Tibial nerve (tissue), 4 donors: ENCODE results near the gene HDGFL3. TPM values are rescaled to one million over a fixed set of nuclear protein-coding genes. Genes with fewer than 3 reads are reported as not detected.

Experiments used
- DNase-seq, 2 donors: peaks; one replicate each; pipeline ENCODE4 v3.0.0-alpha.2; 2019; ENCODE audit warnings: low spot score in 2 of 2
- H3K27ac ChIP-seq, 4 donors: fragments of 200-600 bp; sonication (generic) in 3 of 4; one replicate each; pipeline ENCODE4 v1.5.1; 2017 to 2019; ENCODE audit warnings: mild to moderate bottlenecking in 1 of 4
- H3K27me3 ChIP-seq, 2 donors: fragments of 200-600 bp; sonication (generic) in 1 of 2; one replicate each; pipeline versions ENCODE4 v1.5.1 to v1.6.0; 2017 to 2019
- H3K36me3 ChIP-seq, 3 donors: fragments of 200-600 bp; sonication (generic); one replicate each; pipeline ENCODE4 v1.5.1; 2018 to 2019
- H3K4me1 ChIP-seq, 4 donors: fragments of 200-600 bp; sonication (generic) in 3 of 4; one replicate each; pipeline ENCODE4 v1.5.1; 2017 to 2019
- H3K4me3 ChIP-seq, 4 donors: fragments of 200-600 bp; sonication (generic) in 3 of 4; one replicate each; pipeline ENCODE4 v1.5.1; 2017 to 2019; ENCODE audit warnings: mild to moderate bottlenecking in 1 of 4, moderate library complexity in 1 of 4
- H3K9me3 ChIP-seq, 4 donors: fragments of 200-600 bp; sonication (generic) in 3 of 4; one replicate each; pipeline ENCODE4 v1.5.1; 2017 to 2019
- EP300 ChIP-seq, 2 donors: sonication (generic); formaldehyde crosslinking; IDR thresholded peaks; one replicate each; pipeline ENCODE4 v1.6.1; 2017; ENCODE audit warnings: antibody characterized with exemption in 2 of 2, mild to moderate bottlenecking in 1 of 2
- POLR2A ChIP-seq, 2 donors: fragments of 450-650 bp; IDR thresholded peaks; one replicate each; pipeline ENCODE4 v1.6.1; 2017; ENCODE audit warnings: antibody characterized with exemption in 2 of 2, mild to moderate bottlenecking in 2 of 2, moderate library complexity in 2 of 2
- WGBS, 2 donors: methylation state at CpG; one replicate each; pipeline ENCODE4 v1.1.5; 2018; 5-methylcytosine and 5-hydroxymethylcytosine counted together
- total RNA-seq, 4 donors: library from RNA; depleted of rRNA; stranded (reverse); fragments of >200 nt; gene quantifications; one replicate each; pipeline ENCODE4 v1.1.0, GENCODE V29; 2016
- TF ChIP-seq, protein P1 (sequence below), 5 experiments: fragments of 200-600 bp in 3 of 5; fragments of 450-650 bp in 2 of 5; sonication (generic) in 3 of 5; IDR thresholded peaks; one replicate each; pipeline ENCODE4 v1.5.1; 2016 to 2019; ENCODE audit warnings: antibody characterized with exemption in 5 of 5, mild to moderate bottlenecking in 3 of 5, moderate library complexity in 2 of 5

Gene HDGFL3
- total RNA-seq, 4 donors from 2014 or later, result 25.6 to 54.8 (median 43.4) TPM

DNA sequence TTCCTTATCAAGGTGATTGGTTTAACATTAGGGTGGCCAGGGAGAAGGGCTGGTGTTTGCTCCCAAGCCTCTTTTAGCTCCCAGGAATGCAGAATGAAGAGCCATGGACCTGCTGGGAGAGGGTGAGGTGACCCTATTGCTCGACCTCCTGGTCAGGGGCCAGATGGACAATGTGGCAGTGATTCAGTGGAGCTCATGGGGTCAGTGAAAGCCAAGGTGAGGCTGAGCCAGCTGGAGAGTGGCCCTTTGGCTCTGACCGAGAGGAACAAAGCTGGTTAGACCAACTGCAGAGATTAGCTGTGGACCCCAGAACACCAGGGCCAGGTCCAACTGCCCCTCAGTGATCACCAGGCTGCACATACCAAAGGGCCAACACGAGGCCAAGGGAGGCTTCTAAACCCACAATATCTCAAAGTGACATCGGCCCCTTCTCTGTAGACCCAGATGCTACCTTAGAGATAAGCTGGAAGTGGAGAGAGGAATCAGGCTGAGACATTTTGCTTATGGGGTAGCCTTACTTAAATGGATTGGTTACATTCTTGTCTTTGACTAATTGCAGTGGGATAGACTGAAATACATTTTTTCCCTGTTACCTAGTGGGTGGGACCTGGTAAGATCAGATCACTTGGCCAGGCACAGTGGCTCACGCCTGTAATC lies 124.8 kb downstream of the HDGFL3 start:
- TF ChIP-seq POLR2A (IDR thresholded peaks at IDR 0.05), result no peak
- TF ChIP-seq, protein P1, sequence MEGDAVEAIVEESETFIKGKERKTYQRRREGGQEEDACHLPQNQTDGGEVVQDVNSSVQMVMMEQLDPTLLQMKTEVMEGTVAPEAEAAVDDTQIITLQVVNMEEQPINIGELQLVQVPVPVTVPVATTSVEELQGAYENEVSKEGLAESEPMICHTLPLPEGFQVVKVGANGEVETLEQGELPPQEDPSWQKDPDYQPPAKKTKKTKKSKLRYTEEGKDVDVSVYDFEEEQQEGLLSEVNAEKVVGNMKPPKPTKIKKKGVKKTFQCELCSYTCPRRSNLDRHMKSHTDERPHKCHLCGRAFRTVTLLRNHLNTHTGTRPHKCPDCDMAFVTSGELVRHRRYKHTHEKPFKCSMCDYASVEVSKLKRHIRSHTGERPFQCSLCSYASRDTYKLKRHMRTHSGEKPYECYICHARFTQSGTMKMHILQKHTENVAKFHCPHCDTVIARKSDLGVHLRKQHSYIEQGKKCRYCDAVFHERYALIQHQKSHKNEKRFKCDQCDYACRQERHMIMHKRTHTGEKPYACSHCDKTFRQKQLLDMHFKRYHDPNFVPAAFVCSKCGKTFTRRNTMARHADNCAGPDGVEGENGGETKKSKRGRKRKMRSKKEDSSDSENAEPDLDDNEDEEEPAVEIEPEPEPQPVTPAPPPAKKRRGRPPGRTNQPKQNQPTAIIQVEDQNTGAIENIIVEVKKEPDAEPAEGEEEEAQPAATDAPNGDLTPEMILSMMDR (IDR thresholded peaks at IDR 0.05), result no peak
- no peak for TF ChIP-seq EP300 (IDR thresholded peaks at IDR 0.05)
- H3K9me3 ChIP-seq, result no peaks in the 10 kb centered on the region
- DNase-seq, result no peak
- peaks cover 0 to 9% of the 10 kb centered on the region in 2 donors for H3K27me3 ChIP-seq
- H3K4me3 ChIP-seq, result no peak overlapping the region
- 68 to 75% methylated on average over 5 of the region's 5 CpGs for WGBS, 2 donors
- no peak overlapping the region for H3K27ac ChIP-seq
- H3K4me1 ChIP-seq, result no peaks in the 10 kb centered on the region
- H3K36me3 ChIP-seq, result no peaks in the 10 kb centered on the region

- Histone ChIP-seq H3K4me3 (no peak overlapping the region), H3K9me3 (no peaks in the 10 kb centered on the region), H3K27ac (no peak overlapping the region), H3K36me3 (no peaks in the 10 kb centered on the region), H3K27me3 (peaks cover 0 to 10% of the 10 kb centered on the region in 2 donors), H3K4me1 (no peaks in the 10 kb centered on the region)
- DNase-seq, result no peak
- WGBS, 2 donors, result 80 to 81% methylated on average over 5 of the region's 5 CpGs
- TF ChIP-seq, protein P1 (IDR thresholded peaks at IDR 0.05), result no peak
- TF ChIP-seq EP300 (IDR thresholded peaks at IDR 0.05), result no peak
- TF ChIP-seq POLR2A (IDR thresholded peaks at IDR 0.05), result no peak
Measured at GRCh38 chr15:83081256-83082014, 126.2 kb downstream of the HDGFL3 start.

- H3K4me1 ChIP-seq, result no peaks in the 10 kb centered on the region
- H3K27me3 ChIP-seq, result peaks cover 0 to 15% of the 10 kb centered on the region in 2 donors
- no peak for TF ChIP-seq POLR2A (IDR thresholded peaks at IDR 0.05)
- TF ChIP-seq, protein P1 (IDR thresholded peaks at IDR 0.05), result no peak
- TF ChIP-seq EP300 (IDR thresholded peaks at IDR 0.05), result no peak
- H3K36me3 ChIP-seq, result no peaks in the 10 kb centered on the region
- H3K9me3 ChIP-seq, result peaks cover 0 to 10% (median under 1%) of the 10 kb centered on the region in 4 donors
- H3K4me3 ChIP-seq, result no peak overlapping the region
- WGBS, 2 donors, result 57 to 59% methylated on average over 7 of the region's 7 CpGs
- DNase-seq, result no peak
- no peak overlapping the region for H3K27ac ChIP-seq
Measured at GRCh38 chr15:83078712-83079111, 128.9 kb downstream of the HDGFL3 start.

Other genes starting within 250 kb of the HDGFL3 start
- 10 to 100 TPM in 3 of 4 donors, 1 to 10 TPM in 1; 6.9 to 20.4 (median 15.8) TPM for gene RAMAC, start 221.6 kb downstream of the HDGFL3 start, total RNA-seq
- gene C15orf40, start 196.2 kb downstream of the HDGFL3 start, total RNA-seq, result 10 to 100 TPM; 13.4 to 21.0 (median 15.4) TPM
- gene BTBD1, start 140.6 kb downstream of the HDGFL3 start, total RNA-seq, result 100 to 1,000 TPM in 2 of 4 donors, 10 to 100 TPM in 2; 79.8 to 105 (median 99.4) TPM
- gene TM6SF1, start 100.2 kb downstream of the HDGFL3 start, total RNA-seq, result 10 to 100 TPM in 1 of 4 donors, 1 to 10 TPM in 3; 7.5 to 11.2 (median 9.6) TPM
- 1 to 10 TPM in 1 of 4 donors, under 1 TPM in 2, not detected in 1; under 0.01 to 1.4 (median 0.21) TPM for gene BNC1, start 76.8 kb upstream of the HDGFL3 start, total RNA-seq
- gene SH3GL3, start 239.5 kb upstream of the HDGFL3 start, total RNA-seq, result 1 to 10 TPM in 3 of 4 donors, not detected in 1; 1.5 to 3.7 (median 3.1) TPM